Immature natural killer cell (primary cell): ENCODE results near the gene SPINDOC. TPM values are rescaled to one million over a fixed set of nuclear protein-coding genes. Genes with fewer than 3 reads are reported as not detected.

Experiments used
- DNase-seq, 3 donors: peaks; one replicate each; pipeline ENCODE4 v3.0.0; 2022; ENCODE audit warnings: mixed read lengths in 1 of 3
- H3K27ac Mint-ChIP-seq, 6 donors: one replicate each; pipeline ENCODE4 v1.8.0; 2020; ENCODE audit warnings: mixed read lengths in 6 of 6, mild to moderate bottlenecking in 5 of 6, inconsistent platforms in 4 of 6, moderate library complexity in 3 of 6
- H3K27me3 Mint-ChIP-seq, 3 donors: one replicate each; pipeline ENCODE4 v1.8.0; 2020 to 2021; ENCODE audit warnings: low read depth in 3 of 3, mild to moderate bottlenecking in 3 of 3, mixed read lengths in 3 of 3, moderate library complexity in 3 of 3, inconsistent platforms in 1 of 3
- H3K36me3 Mint-ChIP-seq, 3 donors: one replicate each; pipeline ENCODE4 v1.8.0; 2020; ENCODE audit warnings: mixed read lengths in 3 of 3, inconsistent platforms in 2 of 3, mild to moderate bottlenecking in 2 of 3
- H3K4me1 Mint-ChIP-seq, 2 donors: one replicate each; pipeline ENCODE4 v1.8.0; 2020; ENCODE audit warnings: inconsistent platforms in 2 of 2, mild to moderate bottlenecking in 2 of 2, mixed read lengths in 2 of 2, moderate library complexity in 1 of 2
- H3K4me3 Mint-ChIP-seq, 5 donors: one replicate each; pipeline ENCODE4 v1.8.0; 2020; ENCODE audit warnings: mild to moderate bottlenecking in 5 of 5, mixed read lengths in 5 of 5, inconsistent platforms in 3 of 5, moderate library complexity in 3 of 5
- H3K9me3 Mint-ChIP-seq, 6 donors: one replicate each; pipeline ENCODE4 v1.8.0; 2020; ENCODE audit warnings: mild to moderate bottlenecking in 6 of 6, mixed read lengths in 6 of 6, inconsistent platforms in 4 of 6, moderate library complexity in 3 of 6
- polyA plus RNA-seq, 3 donors: library from polyadenylated mRNA; unstranded; fragments of 300-500 nt; fragmentation: Illumina TruSeq; gene quantifications; one replicate each; pipeline ENCODE4 v1.2.3, GENCODE V29; 2021

The SPINDOC gene
- polyA plus RNA-seq, 3 donors from 2014 or later = 0.36 to 2.3 (median 1.2) TPM

DNA sequence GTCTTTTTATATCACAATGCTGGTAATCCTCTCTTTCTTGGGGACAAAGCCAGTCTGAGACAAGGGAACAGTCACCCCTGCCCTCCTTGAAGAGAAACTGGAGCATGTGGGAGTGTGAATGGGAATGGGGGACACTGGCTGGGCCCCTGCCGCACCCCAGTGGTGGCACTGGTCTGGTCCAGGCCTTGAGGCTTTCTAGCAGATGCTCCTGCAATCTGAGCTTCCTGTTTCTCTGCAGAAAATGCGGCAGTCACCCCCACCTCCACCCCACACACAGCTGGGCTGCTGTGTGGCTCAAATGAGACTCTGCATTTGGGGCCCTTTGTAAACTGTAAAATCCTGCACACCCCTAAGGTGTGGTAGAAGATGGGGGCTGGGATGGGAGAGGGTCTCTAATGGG lies 19.1 kb downstream of the SPINDOC start:
- H3K9me3 Mint-ChIP-seq = no peaks in the 10 kb centered on the region
- peaks cover 3 to 4% of the 10 kb centered on the region in 2 donors for H3K4me1 Mint-ChIP-seq
- H3K4me3 Mint-ChIP-seq = no peak overlapping the region
- H3K27ac Mint-ChIP-seq = no peak overlapping the region
- DNase-seq = no peak
- peaks cover 0 to 3% (median 3%) of the 10 kb centered on the region in 3 donors for H3K27me3 Mint-ChIP-seq
- H3K36me3 Mint-ChIP-seq = no peaks in the 10 kb centered on the region

- H3K4me3 Mint-ChIP-seq = no peak overlapping the region
- DNase-seq = no peak
- H3K36me3 Mint-ChIP-seq = no peaks in the 10 kb centered on the region
These were observed 19.8 kb downstream of the SPINDOC start for GRCh38 chr11:63833048-63833447.

DNA sequence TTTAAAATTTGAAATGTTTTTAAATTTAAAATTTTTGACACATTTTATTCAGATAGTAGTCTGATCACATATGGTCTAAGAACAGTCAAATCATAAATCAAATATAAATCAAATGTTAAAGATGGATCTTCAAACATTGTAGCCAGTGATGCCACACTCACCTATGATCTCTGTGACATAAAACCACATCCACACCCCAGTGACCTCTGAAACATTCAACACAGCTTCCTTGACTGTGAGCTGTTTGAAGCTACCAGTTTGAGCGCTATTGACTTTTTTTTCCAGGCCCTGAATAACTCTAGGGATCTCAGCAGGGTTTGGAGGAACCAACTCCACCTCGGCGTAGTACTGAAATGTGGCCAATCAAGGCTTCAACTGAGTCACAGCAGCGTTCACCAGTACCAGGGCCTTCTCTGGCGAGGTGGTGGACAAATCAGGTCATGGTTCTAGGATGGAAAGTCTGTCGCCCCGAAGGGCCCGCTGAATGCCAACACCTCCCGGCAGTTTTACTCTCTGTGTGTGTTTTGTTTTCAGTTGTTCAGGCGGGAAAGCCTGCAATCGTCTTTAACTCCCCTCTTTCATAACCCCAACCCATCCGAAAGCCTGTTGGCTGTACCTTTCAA lies 21.4 kb downstream of the SPINDOC start:
- H3K36me3 Mint-ChIP-seq = no peaks in the 10 kb centered on the region
- peaks cover 17% of the 10 kb centered on the region in 2 donors for H3K4me1 Mint-ChIP-seq
- H3K9me3 Mint-ChIP-seq = no peaks in the 10 kb centered on the region
- no peak overlapping the region for H3K27ac Mint-ChIP-seq
- DNase-seq = no peak
- H3K27me3 Mint-ChIP-seq = peaks cover 2 to 9% (median 8%) of the 10 kb centered on the region in 3 donors
- H3K4me3 Mint-ChIP-seq = no peak overlapping the region

More at GRCh38 chr11:63833048-63833447, 19.8 kb downstream of the SPINDOC start:
- Mint-ChIP-seq H3K27ac (no peak overlapping the region), H3K27me3 (peaks cover 0 to 3% (median 3%) of the 10 kb centered on the region in 3 donors), H3K9me3 (no peaks in the 10 kb centered on the region), H3K4me1 (peaks cover 10 to 11% of the 10 kb centered on the region in 2 donors)

- Mint-ChIP-seq H3K27ac (no peak overlapping the region), H3K4me1 (peaks cover 22 to 23% of the 10 kb centered on the region in 2 donors), H3K27me3 (peaks cover 2 to 9% (median 8%) of the 10 kb centered on the region in 3 donors), H3K4me3 (no peak overlapping the region), H3K36me3 (no peaks in the 10 kb centered on the region), H3K9me3 (no peaks in the 10 kb centered on the region)
- no peak for DNase-seq
These were observed 21.9 kb downstream of the SPINDOC start for GRCh38 chr11:63835158-63835545.

- peaks cover 42 to 43% of the 10 kb centered on the region in 2 donors for H3K4me1 Mint-ChIP-seq
- no peaks in the 10 kb centered on the region for H3K36me3 Mint-ChIP-seq
- peak overlapping the region; percentile 65 to 87 (median 79) for H3K4me3 Mint-ChIP-seq
- H3K27ac Mint-ChIP-seq = peak overlapping the region; percentile 56 to 95 (median 92)
- H3K27me3 Mint-ChIP-seq = peaks cover 2 to 10% (median 10%) of the 10 kb centered on the region in 3 donors
- DNase-seq = peak; percentile 70 to 75 (median 74)
- no peaks in the 10 kb centered on the region for H3K9me3 Mint-ChIP-seq
These were observed 23.9 kb downstream of the SPINDOC start for GRCh38 chr11:63837027-63837688.

DNA sequence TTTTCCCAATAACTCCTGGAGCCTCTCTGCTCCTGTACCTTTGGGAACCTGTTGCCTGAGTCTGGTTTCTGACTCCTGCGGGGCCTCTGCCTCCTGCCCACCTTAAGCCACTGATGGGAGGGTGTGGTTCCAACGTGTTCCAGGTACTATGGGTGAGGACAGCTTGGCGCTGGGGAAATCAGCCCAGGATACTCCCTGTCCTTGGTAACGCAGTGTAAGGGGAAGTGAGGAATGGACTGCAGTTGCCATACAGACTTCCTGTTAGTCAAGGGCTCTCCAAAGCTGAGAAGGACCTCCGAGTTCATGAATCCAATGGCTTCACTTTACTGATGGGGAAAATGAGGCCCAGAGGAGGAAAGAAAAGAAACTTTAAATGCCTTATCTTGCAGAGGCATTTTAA lies 24.5 kb downstream of the SPINDOC start:
- Mint-ChIP-seq H3K4me3 (peak overlapping the region; percentile 79 to 87 (median 87)), H3K27me3 (peaks cover 2 to 10% (median 9%) of the 10 kb centered on the region in 3 donors), H3K9me3 (no peaks in the 10 kb centered on the region), H3K27ac (peak overlapping the region; percentile 65 to 94 (median 91)), H3K36me3 (no peaks in the 10 kb centered on the region), H3K4me1 (peaks cover 47 to 48% of the 10 kb centered on the region in 2 donors)
- DNase-seq = no peak

- Mint-ChIP-seq H3K4me1 (peaks cover 51 to 53% of the 10 kb centered on the region in 2 donors), H3K27ac (peak overlapping the region; percentile 65 to 94 (median 91)), H3K9me3 (no peaks in the 10 kb centered on the region), H3K36me3 (peaks cover 0 to 4% (median 0%) of the 10 kb centered on the region in 3 donors), H3K27me3 (peaks cover 2 to 10% (median 9%) of the 10 kb centered on the region in 3 donors), H3K4me3 (peak overlapping the region; percentile 79 to 87 (median 87))
- no peak for DNase-seq
These were observed 25.0 kb downstream of the SPINDOC start for GRCh38 chr11:63838150-63838677.

DNA sequence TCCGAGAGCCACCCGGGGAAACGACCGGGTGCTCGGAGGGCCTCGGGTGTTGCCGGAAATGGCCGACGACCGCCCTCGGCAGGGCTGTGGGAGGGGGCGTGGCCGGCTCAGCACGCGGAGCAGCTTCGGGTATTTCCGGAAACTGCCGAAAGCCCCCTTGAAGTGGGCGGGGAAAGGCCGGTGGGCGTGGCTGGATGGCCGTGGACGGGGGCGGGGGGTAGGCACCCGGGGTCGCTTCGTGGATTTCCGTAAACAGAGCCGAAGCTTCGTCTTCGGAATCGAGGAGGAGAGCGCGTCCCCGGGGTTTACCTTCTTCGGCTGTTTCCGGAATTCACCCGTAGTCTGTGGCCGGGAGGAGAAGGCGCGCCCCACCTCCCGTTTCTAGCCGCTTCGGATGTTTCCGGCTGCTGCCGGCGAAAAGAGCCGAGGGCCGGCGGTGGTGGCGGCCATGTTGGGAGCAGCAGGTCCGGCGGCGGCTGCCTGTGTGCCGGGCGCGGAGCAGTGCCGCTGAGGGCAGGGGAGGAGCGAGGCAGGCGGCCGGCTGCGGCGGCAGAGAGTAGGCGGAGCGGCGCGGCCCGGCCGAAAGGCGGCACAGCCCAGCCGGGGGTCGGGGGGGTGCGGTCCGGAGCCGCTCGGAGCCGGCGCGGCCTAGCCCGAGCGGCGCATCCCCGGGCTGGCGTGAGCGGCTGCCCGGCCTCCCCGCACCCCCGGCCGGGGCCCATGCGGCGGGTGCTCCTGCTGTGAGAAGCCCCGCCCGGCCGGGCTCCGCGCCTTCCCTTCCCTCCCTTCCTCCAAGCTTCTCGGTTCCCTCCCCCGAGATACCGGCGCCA lies 25.6 kb downstream of the SPINDOC start, which contains the start of gene MARK2:
Gene MARK2, plus strand, starts transcription at position 433 of the 830 bp plus-strand sequence. Its CDS starts 397 bp downstream, at position 830.
- peak within 1 kb of the TSS; percentile 65 to 94 (median 91) for H3K27ac Mint-ChIP-seq
- DNase-seq = peak; percentile 99 to 100 (median 99)
- peaks cover 0 to 4% (median 2%) of the 10 kb centered on the region in 3 donors for H3K36me3 Mint-ChIP-seq
- H3K4me3 Mint-ChIP-seq = peak within 1 kb of the TSS; percentile 85 to 92 (median 90)
- peaks cover 2 to 10% (median 9%) of the 10 kb centered on the region in 3 donors for H3K27me3 Mint-ChIP-seq
- H3K9me3 Mint-ChIP-seq = no peaks in the 10 kb centered on the region
- peaks cover 58 to 60% of the 10 kb centered on the region in 2 donors for H3K4me1 Mint-ChIP-seq

DNA sequence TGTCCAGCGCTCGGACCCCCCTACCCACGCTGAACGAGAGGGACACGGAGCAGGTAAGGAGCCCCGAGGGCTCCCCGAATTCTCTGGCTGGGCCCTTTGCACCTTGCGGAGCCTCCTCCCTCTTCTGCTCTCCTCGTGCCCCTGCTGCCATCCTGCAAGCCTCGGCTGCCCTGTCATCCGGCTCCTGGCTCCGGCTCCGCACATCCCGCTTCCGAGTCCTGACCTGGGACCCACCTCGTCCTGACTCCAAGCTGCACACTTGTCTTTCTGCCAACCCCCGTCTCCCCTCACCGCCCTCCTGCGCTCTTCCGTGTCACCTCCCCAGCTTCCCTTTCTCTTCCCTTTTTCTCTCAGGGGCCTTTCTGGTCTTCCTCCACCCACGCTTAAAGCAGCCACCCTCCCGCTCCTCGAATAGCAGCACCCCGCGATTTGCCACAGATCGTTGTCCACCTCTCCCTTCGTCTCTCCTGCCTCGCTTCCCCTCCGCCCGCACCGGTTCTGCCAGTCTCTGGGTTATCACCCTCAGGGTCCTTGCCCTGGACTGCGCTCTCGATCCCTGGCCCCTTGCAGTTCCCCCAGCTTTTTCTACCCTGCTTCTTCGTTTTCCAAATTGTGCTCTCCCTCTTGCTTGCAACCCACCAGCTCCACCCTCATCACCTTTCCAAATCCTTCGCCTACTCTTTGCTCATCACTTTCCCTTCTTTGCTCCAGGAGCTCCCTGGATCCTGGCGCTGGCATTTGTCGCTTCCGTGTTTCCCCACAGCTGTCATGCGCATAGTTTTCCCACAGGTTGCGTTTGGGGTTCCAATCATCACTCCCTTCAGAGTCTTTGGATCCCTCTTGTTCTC lies 26.5 kb downstream of the SPINDOC start:
- Mint-ChIP-seq H3K36me3 (peaks cover 0 to 4% (median 4%) of the 10 kb centered on the region in 3 donors), H3K4me3 (peak overlapping the region; percentile 83 to 92 (median 90)), H3K9me3 (no peaks in the 10 kb centered on the region), H3K4me1 (peaks cover 65 to 68% of the 10 kb centered on the region in 2 donors), H3K27ac (peak overlapping the region; percentile 65 to 88 (median 84)), H3K27me3 (peaks cover 2 to 10% (median 8%) of the 10 kb centered on the region in 3 donors)
- DNase-seq = peak in 1 of 3 donors; percentile 28

DNA sequence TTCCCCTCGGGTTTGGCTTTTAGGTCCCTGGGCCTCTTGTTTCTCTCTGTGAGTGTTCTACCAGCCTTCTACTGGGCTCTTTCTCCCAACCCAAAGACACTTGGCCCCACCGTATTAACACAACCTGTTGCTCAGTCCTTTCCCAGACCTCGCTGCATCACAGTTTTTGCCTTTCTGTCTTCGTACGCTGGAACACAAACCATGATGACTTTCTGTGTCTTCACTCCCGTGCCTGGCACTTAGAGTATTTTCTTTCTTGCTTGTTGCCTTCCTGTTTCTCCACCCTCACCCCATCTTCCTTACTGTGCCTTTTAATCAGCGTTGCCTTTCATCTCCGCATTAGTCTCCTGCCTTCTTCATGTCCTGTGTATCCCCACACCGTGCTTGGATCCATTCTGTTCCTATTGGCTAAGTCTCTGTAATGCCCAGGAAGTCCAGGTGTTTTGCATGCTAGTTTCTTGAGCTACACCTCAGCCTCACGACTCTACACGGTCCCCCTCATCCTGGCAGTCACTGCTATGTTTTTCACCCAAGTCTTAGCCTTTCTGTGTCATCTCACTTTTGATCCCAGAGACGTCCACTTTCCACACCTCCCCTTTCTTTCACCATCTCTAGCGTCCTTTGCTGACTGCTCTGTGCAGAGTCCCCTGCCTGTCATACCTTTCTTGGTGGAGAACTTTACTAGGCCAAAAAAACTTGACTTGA lies 27.3 kb downstream of the SPINDOC start:
- Mint-ChIP-seq H3K4me3 (peak overlapping the region; percentile 83 to 92 (median 90)), H3K9me3 (no peaks in the 10 kb centered on the region), H3K27me3 (peaks cover 2 to 10% (median 7%) of the 10 kb centered on the region in 3 donors), H3K36me3 (peaks cover 0 to 4% (median 4%) of the 10 kb centered on the region in 3 donors), H3K4me1 (peaks cover 70 to 76% of the 10 kb centered on the region in 2 donors), H3K27ac (peak overlapping the region; percentile 65 to 88 (median 84))
- DNase-seq = no peak

GRCh38 chr11:63841554-63841953 lies 28.3 kb downstream of the SPINDOC start:
- H3K4me1 Mint-ChIP-seq = peaks cover 74 to 83% of the 10 kb centered on the region in 2 donors
- peaks cover 0 to 4% (median 4%) of the 10 kb centered on the region in 3 donors for H3K36me3 Mint-ChIP-seq
- H3K4me3 Mint-ChIP-seq = peak overlapping the region; percentile 83 to 92 (median 90)
- peak overlapping the region; percentile 65 to 88 (median 84) for H3K27ac Mint-ChIP-seq
- H3K27me3 Mint-ChIP-seq = peaks cover 2 to 10% (median 7%) of the 10 kb centered on the region in 3 donors
- no peak for DNase-seq
- H3K9me3 Mint-ChIP-seq = no peaks in the 10 kb centered on the region

GRCh38 chr11:63843041-63843440 lies 29.8 kb downstream of the SPINDOC start:
- Mint-ChIP-seq H3K27ac (peak overlapping the region; percentile 76 to 85 (median 80)), H3K4me3 (peak overlapping the region in 3 of 5 donors; percentile 28 to 33 (median 32)), H3K36me3 (peaks cover 0 to 4% (median 4%) of the 10 kb centered on the region in 3 donors), H3K9me3 (no peaks in the 10 kb centered on the region), H3K4me1 (peaks cover 76 to 85% of the 10 kb centered on the region in 2 donors), H3K27me3 (peaks cover 2 to 10% (median 9%) of the 10 kb centered on the region in 3 donors)
- no peak for DNase-seq
